Endometrium (tissue), 2 donors: Measurements from ENCODE around the gene XG.
"Not testable (repeated sequence)": the region's sequence is repeated elsewhere in the genome, so short reads cannot be mapped to it uniquely, and the experiment has no call there.

ENCODE experiments used
- FAIRE-seq: peaks from 2 replicates; lab custom pipeline; 2012; peaks lifted over from hg19 to GRCh38; lab: Jason Lieb, UNC
- donor health status: control.
- donor health status: control.

The XG gene

GRCh38 chrX:2751874-2752300 lies at the start of gene XG:
XG (plus strand) TSS chrX:2752040; CDS start chrX:2752275, 235 bp downstream.
- FAIRE-seq = not testable (repeated sequence)

GRCh38 chrX:2703991-2704369 lies 47.9 kb upstream of the XG start:
- FAIRE-seq = no peak

- no peak for FAIRE-seq
Measured at GRCh38 chrX:2705046-2705832, 46.6 kb upstream of the XG start.

GRCh38 chrX:2707334-2707760 lies 44.5 kb upstream of the XG start:
- no peak for FAIRE-seq

GRCh38 chrX:2708021-2708420 lies 43.8 kb upstream of the XG start:
- no peak for FAIRE-seq

- no peak for FAIRE-seq
Measured at GRCh38 chrX:2708592-2709188, 43.1 kb upstream of the XG start.

- no peak for FAIRE-seq
Measured at GRCh38 chrX:2709556-2709955, 42.3 kb upstream of the XG start.

- FAIRE-seq = no peak
Measured at GRCh38 chrX:2710041-2710840, 41.6 kb upstream of the XG start.

- FAIRE-seq = no peak
Measured at GRCh38 chrX:2711441-2711840, 40.4 kb upstream of the XG start.

- no peak for FAIRE-seq
Measured at GRCh38 chrX:2712428-2712827, 39.4 kb upstream of the XG start.

GRCh38 chrX:2712890-2713840 lies 38.7 kb upstream of the XG start:
- no peak for FAIRE-seq

- no peak for FAIRE-seq
Measured at GRCh38 chrX:2714551-2714950, 37.3 kb upstream of the XG start.

- no peak for FAIRE-seq
Measured at GRCh38 chrX:2715066-2715600, 36.7 kb upstream of the XG start.

GRCh38 chrX:2717312-2717711 lies 34.5 kb upstream of the XG start:
- FAIRE-seq = no peak

- no peak for FAIRE-seq
Measured at GRCh38 chrX:2718821-2719220, 33.0 kb upstream of the XG start.

- FAIRE-seq = no peak
Measured at GRCh38 chrX:2719774-2720447, 31.9 kb upstream of the XG start.

GRCh38 chrX:2723286-2723879 lies 28.5 kb upstream of the XG start:
- FAIRE-seq = no peak

- not testable (repeated sequence) for FAIRE-seq
Measured at GRCh38 chrX:2727264-2727663, 24.6 kb upstream of the XG start.

GRCh38 chrX:2732076-2732475 lies 19.8 kb upstream of the XG start:
- FAIRE-seq = no peak

GRCh38 chrX:2732649-2733048 lies 19.2 kb upstream of the XG start:
- no peak for FAIRE-seq

GRCh38 chrX:2733286-2733685 lies 18.6 kb upstream of the XG start:
- no peak for FAIRE-seq
